Osteocyte (in vitro differentiated cells): ENCODE results near the gene REPIN1. TPM values are rescaled to one million over a fixed set of nuclear protein-coding genes. Genes with fewer than 3 reads are reported as not detected.

Source experiments
- DNase-seq: peaks from one replicate; pipeline ENCODE4 v3.0.0; 2021; ENCODE audit warnings: mixed read lengths; ENCODE audit not compliant: unreplicated experiment; ENCODE audit errors: extremely low spot score
- H3K27ac Mint-ChIP-seq: one replicate; pipeline ENCODE4 v1.8.0; 2021; ENCODE audit warnings: mild to moderate bottlenecking, mixed read lengths; ENCODE audit not compliant: unreplicated experiment
- H3K27me3 Mint-ChIP-seq: one replicate; pipeline ENCODE4 v1.8.0; 2021; ENCODE audit warnings: mixed read lengths; ENCODE audit not compliant: unreplicated experiment
- H3K36me3 Mint-ChIP-seq: one replicate; pipeline ENCODE4 v1.8.0; 2021; ENCODE audit warnings: mixed read lengths; ENCODE audit not compliant: unreplicated experiment
- H3K4me1 Mint-ChIP-seq: one replicate; pipeline ENCODE4 v1.8.0; 2021; ENCODE audit warnings: mixed read lengths; ENCODE audit not compliant: unreplicated experiment
- H3K4me3 Mint-ChIP-seq: one replicate; pipeline ENCODE4 v1.8.0; 2021; ENCODE audit warnings: mild to moderate bottlenecking, moderate library complexity, mixed read lengths; ENCODE audit not compliant: unreplicated experiment
- H3K9me3 Mint-ChIP-seq: one replicate; pipeline ENCODE4 v1.8.0; 2021; ENCODE audit warnings: mixed read lengths; ENCODE audit not compliant: unreplicated experiment
- total RNA-seq: library from RNA; stranded (reverse); gene quantifications from 2 replicates; pipeline ENCODE4 v1.2.1, GENCODE V29; 2021
- TF ChIP-seq, protein P1 (sequence below): fragments of 200-600 bp; sonication (generic); IDR thresholded peaks from 2 replicates; pipeline ENCODE4 v1.5.0; 2021; ENCODE audit warnings: antibody characterized with exemption, mild to moderate bottlenecking, moderate library complexity

REPIN1 gene
- total RNA-seq, 1 donor from 2014 or later: 66.3 TPM

GRCh38 chr7:150357270-150357669 lies 11.4 kb upstream of the REPIN1 start:
- peaks cover 4% of the 10 kb centered on the region for H3K27me3 Mint-ChIP-seq
- H3K9me3 Mint-ChIP-seq: no peaks in the 10 kb centered on the region
- TF ChIP-seq, protein P1, sequence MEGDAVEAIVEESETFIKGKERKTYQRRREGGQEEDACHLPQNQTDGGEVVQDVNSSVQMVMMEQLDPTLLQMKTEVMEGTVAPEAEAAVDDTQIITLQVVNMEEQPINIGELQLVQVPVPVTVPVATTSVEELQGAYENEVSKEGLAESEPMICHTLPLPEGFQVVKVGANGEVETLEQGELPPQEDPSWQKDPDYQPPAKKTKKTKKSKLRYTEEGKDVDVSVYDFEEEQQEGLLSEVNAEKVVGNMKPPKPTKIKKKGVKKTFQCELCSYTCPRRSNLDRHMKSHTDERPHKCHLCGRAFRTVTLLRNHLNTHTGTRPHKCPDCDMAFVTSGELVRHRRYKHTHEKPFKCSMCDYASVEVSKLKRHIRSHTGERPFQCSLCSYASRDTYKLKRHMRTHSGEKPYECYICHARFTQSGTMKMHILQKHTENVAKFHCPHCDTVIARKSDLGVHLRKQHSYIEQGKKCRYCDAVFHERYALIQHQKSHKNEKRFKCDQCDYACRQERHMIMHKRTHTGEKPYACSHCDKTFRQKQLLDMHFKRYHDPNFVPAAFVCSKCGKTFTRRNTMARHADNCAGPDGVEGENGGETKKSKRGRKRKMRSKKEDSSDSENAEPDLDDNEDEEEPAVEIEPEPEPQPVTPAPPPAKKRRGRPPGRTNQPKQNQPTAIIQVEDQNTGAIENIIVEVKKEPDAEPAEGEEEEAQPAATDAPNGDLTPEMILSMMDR: no peak
- no peak for DNase-seq
- H3K36me3 Mint-ChIP-seq: no peaks in the 10 kb centered on the region
- H3K4me3 Mint-ChIP-seq: no peak overlapping the region
- peaks cover 6% of the 10 kb centered on the region for H3K4me1 Mint-ChIP-seq
- no peak overlapping the region for H3K27ac Mint-ChIP-seq

DNA sequence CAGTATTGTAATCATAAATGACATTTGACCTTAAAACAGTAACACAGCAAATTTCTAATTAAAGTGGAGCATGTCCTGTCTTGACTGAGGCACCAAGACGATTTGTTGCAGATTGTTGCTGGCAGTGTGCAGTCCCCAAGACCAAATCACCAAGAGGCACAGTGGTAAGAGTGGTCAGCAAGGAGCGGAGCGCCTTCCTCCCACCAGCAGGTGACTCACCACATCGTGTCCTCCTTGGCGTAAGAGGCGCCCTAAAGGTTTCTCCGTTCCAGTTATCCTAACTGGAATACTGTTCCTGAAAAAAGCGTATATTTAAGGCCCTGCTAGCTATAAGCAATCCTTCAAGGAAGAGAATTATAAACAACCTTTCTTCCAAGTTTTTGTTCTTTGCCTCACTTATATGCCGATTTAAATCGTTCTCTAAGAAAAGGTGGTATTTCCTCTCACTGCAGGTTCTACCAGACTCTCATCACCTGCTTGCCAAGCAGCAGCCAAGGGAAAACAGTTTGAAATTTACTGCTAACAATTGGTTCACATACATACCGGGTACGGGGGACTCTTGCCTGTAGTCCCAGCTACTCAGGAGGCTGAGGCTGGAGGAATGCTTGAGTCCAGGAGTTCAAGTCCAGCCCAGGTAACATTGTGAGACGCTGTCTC lies 10.7 kb upstream of the REPIN1 start:
- TF ChIP-seq, protein P1: no peak
- Mint-ChIP-seq H3K27ac (no peak overlapping the region), H3K4me3 (no peak overlapping the region), H3K4me1 (peaks cover 6% of the 10 kb centered on the region), H3K9me3 (no peaks in the 10 kb centered on the region), H3K36me3 (no peaks in the 10 kb centered on the region), H3K27me3 (peaks cover 3% of the 10 kb centered on the region)
- no peak for DNase-seq

DNA sequence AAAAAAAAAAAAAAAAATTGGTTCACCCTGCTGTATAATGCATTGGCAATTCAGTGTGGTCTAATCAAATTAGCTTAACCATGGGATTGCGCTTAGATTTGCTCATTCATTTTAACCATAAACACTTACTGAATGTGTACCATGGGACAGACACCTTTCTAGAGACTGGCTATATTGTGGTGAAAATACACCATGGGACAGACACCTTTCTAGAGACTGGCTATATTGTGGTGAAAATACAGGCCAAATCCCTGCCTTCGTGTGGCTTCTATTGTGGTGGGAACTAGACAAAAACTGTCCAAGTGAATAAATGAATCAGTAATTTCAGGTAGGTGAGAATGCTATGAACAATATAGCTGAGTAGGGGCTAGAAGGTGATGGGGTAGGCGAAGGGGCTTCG lies 10.2 kb upstream of the REPIN1 start:
- TF ChIP-seq, protein P1: no peak
- Mint-ChIP-seq H3K4me1 (peaks cover 6% of the 10 kb centered on the region), H3K4me3 (no peak overlapping the region), H3K27ac (no peak overlapping the region), H3K9me3 (no peaks in the 10 kb centered on the region), H3K27me3 (no peaks in the 10 kb centered on the region), H3K36me3 (no peaks in the 10 kb centered on the region)
- DNase-seq: no peak

GRCh38 chr7:150358988-150359621 lies 9.5 kb upstream of the REPIN1 start:
- Mint-ChIP-seq H3K9me3 (no peaks in the 10 kb centered on the region), H3K27me3 (no peaks in the 10 kb centered on the region), H3K36me3 (no peaks in the 10 kb centered on the region), H3K27ac (no peak overlapping the region), H3K4me1 (peaks cover 6% of the 10 kb centered on the region), H3K4me3 (no peak overlapping the region)
- no peak for DNase-seq
- TF ChIP-seq, protein P1: no peak

GRCh38 chr7:150359622-150360362 lies 8.8 kb upstream of the REPIN1 start:
- H3K27ac Mint-ChIP-seq: no peak overlapping the region
- H3K9me3 Mint-ChIP-seq: no peaks in the 10 kb centered on the region
- no peaks in the 10 kb centered on the region for H3K36me3 Mint-ChIP-seq
- peaks cover 6% of the 10 kb centered on the region for H3K4me1 Mint-ChIP-seq
- no peak overlapping the region for H3K4me3 Mint-ChIP-seq
- H3K27me3 Mint-ChIP-seq: no peaks in the 10 kb centered on the region
- TF ChIP-seq, protein P1: no peak
- no peak for DNase-seq
